GM23338 (cell line): Measurements from ENCODE around the gene FRA10AC1. TPM values are rescaled to one million over a fixed set of nuclear protein-coding genes. Genes with fewer than 3 reads are reported as not detected.

Source experiments
- ATAC-seq: fragments of 200-7000 bp; cut with Tn5 transposase; 3 replicates; pipeline ENCODE4 v1.9.1; 2020
- DNase-seq: peaks from one replicate; pipeline ENCODE4 v3.0.0-alpha.2; 2015; ENCODE audit warnings: low spot score
- H2AFZ ChIP-seq: fragments of 200-600 bp; sonication (generic); 2 replicates; pipeline ENCODE4 v1.8.0; 2016; ENCODE audit warnings: antibody characterized with exemption, mild to moderate bottlenecking, moderate library complexity
- H3F3A ChIP-seq: fragments of 200-600 bp; sonication (generic); replicated peaks from 2 replicates; pipeline ENCODE4 v1.8.0; 2017; ENCODE audit warnings: antibody characterized with exemption, mixed run types, low read depth
- H3K27ac ChIP-seq: fragments of 200-600 bp; sonication (generic); 2 replicates; pipeline ENCODE4 v1.6.1; 2016; ENCODE audit warnings: low read depth
- H3K27me3 ChIP-seq: fragments of 200-600 bp; sonication (generic); 2 replicates; pipeline ENCODE4 v1.8.0; 2016; ENCODE audit warnings: mild to moderate bottlenecking, mixed run types, moderate library complexity; ENCODE audit not compliant: insufficient read depth
- H3K36me3 ChIP-seq: fragments of 200-600 bp; sonication (generic); 2 replicates; pipeline ENCODE4 v1.8.0; 2016; ENCODE audit warnings: mild to moderate bottlenecking; ENCODE audit not compliant: insufficient read depth
- H3K4me1 ChIP-seq: fragments of 200-600 bp; sonication (generic); 2 replicates; pipeline ENCODE4 v1.8.0; 2016; ENCODE audit warnings: mild to moderate bottlenecking, moderate library complexity; ENCODE audit not compliant: insufficient read depth
- H3K4me2 ChIP-seq: fragments of 200-600 bp; sonication (generic); 2 replicates; pipeline ENCODE4 v1.7.1; 2017; ENCODE audit warnings: mixed run types
- H3K4me3 ChIP-seq: fragments of 200-600 bp; sonication (generic); 2 replicates; pipeline ENCODE4 v1.6.1; 2016; ENCODE audit warnings: mixed run types
- H3K79me2 ChIP-seq: fragments of 200-600 bp; sonication (generic); replicated peaks from 2 replicates; pipeline ENCODE4 v1.8.0; 2017; ENCODE audit warnings: mild to moderate bottlenecking; ENCODE audit not compliant: insufficient read depth
- H3K9me2 ChIP-seq: fragments of 200-600 bp; sonication (generic); 2 replicates; pipeline ENCODE4 v1.8.0; 2017; ENCODE audit not compliant: insufficient read depth
- H4K20me1 ChIP-seq: fragments of 200-600 bp; sonication (generic); replicated peaks from 2 replicates; pipeline ENCODE4 v1.8.0; 2017; ENCODE audit warnings: mild to moderate bottlenecking; ENCODE audit not compliant: insufficient read depth
- H3K27ac Mint-ChIP-seq: 2 replicates; pipeline ENCODE4 v1.8.0; 2020; ENCODE audit warnings: inconsistent platforms, mild to moderate bottlenecking, moderate library complexity, mixed read lengths
- H3K27me3 Mint-ChIP-seq: 3 replicates; pipeline ENCODE4 v1.8.0; 2022; ENCODE audit warnings: low read depth, mild to moderate bottlenecking, moderate library complexity, mixed read lengths, inconsistent platforms; ENCODE audit not compliant: insufficient read depth, poor library complexity
- H3K36me3 Mint-ChIP-seq: 3 replicates; pipeline ENCODE4 v1.8.0; 2021; ENCODE audit warnings: low read depth, mild to moderate bottlenecking, inconsistent platforms, moderate library complexity, mixed read lengths
- H3K4me1 Mint-ChIP-seq: 3 replicates; pipeline ENCODE4 v1.8.0; 2020; ENCODE audit warnings: mild to moderate bottlenecking, inconsistent platforms, mixed read lengths
- H3K4me3 Mint-ChIP-seq: 3 replicates; pipeline ENCODE4 v1.8.0; 2021; ENCODE audit warnings: moderate library complexity, mild to moderate bottlenecking, inconsistent platforms, mixed read lengths
- H3K9me3 Mint-ChIP-seq: 3 replicates; pipeline ENCODE4 v1.8.0; 2020; ENCODE audit warnings: moderate library complexity, mild to moderate bottlenecking, inconsistent platforms, mixed read lengths
- CREB1 ChIP-seq: fragments of 250-450 bp; sonication (Bioruptor Pico); IDR thresholded peaks from 2 replicates; pipeline ENCODE4 v1.5.0; 2020; ENCODE audit warnings: low read depth, mild to moderate bottlenecking, moderate library complexity
- CTCF ChIP-seq, 2 experiments: fragments of 200-600 bp in 1 of 2; sonication (generic) in 1 of 2; conservative IDR thresholded peaks; 2 replicates each; pipeline versions ENCODE4 v1.5.1 to v1.6.1; 2016 to 2017; ENCODE audit warnings: antibody characterized with exemption in 2 of 2, low read depth in 2 of 2, mild to moderate bottlenecking in 2 of 2, moderate library complexity in 1 of 2
- ETS1 ChIP-seq: IDR thresholded peaks from 2 replicates; pipeline ENCODE4 v1.6.1; 2016; ENCODE audit warnings: antibody characterized with exemption
- EZH2 ChIP-seq: fragments of 200-600 bp; sonication (generic); IDR thresholded peaks from one replicate; pipeline ENCODE4 v1.8.0; 2017; ENCODE audit warnings: antibody characterized with exemption, mild to moderate bottlenecking, low read depth; ENCODE audit not compliant: unreplicated experiment
- EZH2phosphoT487 ChIP-seq: fragments of 200-600 bp; sonication (generic); IDR thresholded peaks from one replicate; pipeline ENCODE4 v1.8.1; 2018; ENCODE audit warnings: antibody characterized with exemption; ENCODE audit not compliant: unreplicated experiment
- JUNB ChIP-seq: IDR thresholded peaks from one replicate; pipeline ENCODE4 v1.6.1; 2016; ENCODE audit warnings: antibody characterized with exemption; ENCODE audit not compliant: unreplicated experiment
- NANOG ChIP-seq: IDR thresholded peaks from 2 replicates; pipeline ENCODE4 v1.6.1; 2016; ENCODE audit warnings: antibody characterized with exemption, borderline replicate concordance
- STAT1 ChIP-seq: IDR thresholded peaks from one replicate; pipeline ENCODE4 v1.6.1; 2016; ENCODE audit warnings: antibody characterized with exemption; ENCODE audit not compliant: unreplicated experiment
- ZNF114 ChIP-seq: fragments of 250-450 bp; sonication (Bioruptor Pico); IDR thresholded peaks from 2 replicates; pipeline ENCODE4 v1.5.0; 2020; ENCODE audit warnings: mild to moderate bottlenecking, moderate library complexity
- polyA plus RNA-seq: library from polyadenylated mRNA; unstranded; fragments of >200 nt; fragmentation: Nextera tagmentation; extraction: Ambion mirVana; gene quantifications from 2 replicates; pipeline ENCODE4 v1.2.1, GENCODE V29; 2016
- total RNA-seq: library from RNA; depleted of rRNA; stranded (reverse); fragments of >200 nt; shearing (Covaris generic); gene quantifications from 2 replicates; pipeline ENCODE4 v1.2.3, GENCODE V29; 2014
- TF ChIP-seq, protein P1 (sequence below): IDR thresholded peaks from one replicate; pipeline ENCODE4 v1.6.1; 2018; ENCODE audit warnings: antibody characterized with exemption; ENCODE audit not compliant: unreplicated experiment

FRA10AC1 gene
- total and polyA plus RNA-seq, 2 experiments from 2014 or later = 35.4 to 51.5 TPM

- Histone ChIP-seq H3K4me2 (no peak overlapping the region), H3F3A (no peaks in the 10 kb centered on the region), H2AFZ (no peak overlapping the region), H3K27ac (no peak overlapping the region), H3K9me2 (no peaks in the 10 kb centered on the region), H4K20me1 (no peaks in the 10 kb centered on the region), H3K4me3 (no peak overlapping the region), H3K4me1 (peaks cover 9% of the 10 kb centered on the region), H3K27me3 (no peaks in the 10 kb centered on the region), H3K36me3 (no peaks in the 10 kb centered on the region), H3K79me2 (no peaks in the 10 kb centered on the region)
- H3K36me3 Mint-ChIP-seq = no peaks in the 10 kb centered on the region
- TF ChIP-seq EZH2 = no peak
- TF ChIP-seq CTCF (conservative IDR thresholded peaks at IDR 0.05; ENCODE audit: low read depth in 2 of 2) = no peak
- TF ChIP-seq, protein P1, sequence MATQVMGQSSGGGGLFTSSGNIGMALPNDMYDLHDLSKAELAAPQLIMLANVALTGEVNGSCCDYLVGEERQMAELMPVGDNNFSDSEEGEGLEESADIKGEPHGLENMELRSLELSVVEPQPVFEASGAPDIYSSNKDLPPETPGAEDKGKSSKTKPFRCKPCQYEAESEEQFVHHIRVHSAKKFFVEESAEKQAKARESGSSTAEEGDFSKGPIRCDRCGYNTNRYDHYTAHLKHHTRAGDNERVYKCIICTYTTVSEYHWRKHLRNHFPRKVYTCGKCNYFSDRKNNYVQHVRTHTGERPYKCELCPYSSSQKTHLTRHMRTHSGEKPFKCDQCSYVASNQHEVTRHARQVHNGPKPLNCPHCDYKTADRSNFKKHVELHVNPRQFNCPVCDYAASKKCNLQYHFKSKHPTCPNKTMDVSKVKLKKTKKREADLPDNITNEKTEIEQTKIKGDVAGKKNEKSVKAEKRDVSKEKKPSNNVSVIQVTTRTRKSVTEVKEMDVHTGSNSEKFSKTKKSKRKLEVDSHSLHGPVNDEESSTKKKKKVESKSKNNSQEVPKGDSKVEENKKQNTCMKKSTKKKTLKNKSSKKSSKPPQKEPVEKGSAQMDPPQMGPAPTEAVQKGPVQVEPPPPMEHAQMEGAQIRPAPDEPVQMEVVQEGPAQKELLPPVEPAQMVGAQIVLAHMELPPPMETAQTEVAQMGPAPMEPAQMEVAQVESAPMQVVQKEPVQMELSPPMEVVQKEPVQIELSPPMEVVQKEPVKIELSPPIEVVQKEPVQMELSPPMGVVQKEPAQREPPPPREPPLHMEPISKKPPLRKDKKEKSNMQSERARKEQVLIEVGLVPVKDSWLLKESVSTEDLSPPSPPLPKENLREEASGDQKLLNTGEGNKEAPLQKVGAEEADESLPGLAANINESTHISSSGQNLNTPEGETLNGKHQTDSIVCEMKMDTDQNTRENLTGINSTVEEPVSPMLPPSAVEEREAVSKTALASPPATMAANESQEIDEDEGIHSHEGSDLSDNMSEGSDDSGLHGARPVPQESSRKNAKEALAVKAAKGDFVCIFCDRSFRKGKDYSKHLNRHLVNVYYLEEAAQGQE = no peak
- no peak for TF ChIP-seq EZH2phosphoT487
- no peak for TF ChIP-seq STAT1
- H3K27ac Mint-ChIP-seq = no peak overlapping the region
- no peak for ATAC-seq
- H3K27me3 Mint-ChIP-seq = peaks cover 5% of the 10 kb centered on the region
- H3K4me1 Mint-ChIP-seq = peaks cover 14% of the 10 kb centered on the region
- DNase-seq = no peak
- H3K4me3 Mint-ChIP-seq = no peak overlapping the region
- no peaks in the 10 kb centered on the region for H3K9me3 Mint-ChIP-seq
Measured at GRCh38 chr10:93742633-93743349, 40.4 kb upstream of the FRA10AC1 start.

GRCh38 chr10:93741367-93741766 is 39.0 kb upstream of the FRA10AC1 start:
- no peak overlapping the region for H3K4me3 ChIP-seq
- H3K4me1 Mint-ChIP-seq = peaks cover 6% of the 10 kb centered on the region
- TF ChIP-seq CREB1 (CRISPR knock-in tag) (no peak), STAT1 (no peak), ZNF114 (CRISPR knock-in tag) (no peak), ETS1 (no peak), NANOG (no peak), JUNB (no peak), EZH2 (no peak)

More at GRCh38 chr10:93741367-93741766, 39.0 kb upstream of the FRA10AC1 start:
- H2AFZ ChIP-seq = no peak overlapping the region
- H3F3A ChIP-seq = no peaks in the 10 kb centered on the region
- no peak overlapping the region for H3K27ac Mint-ChIP-seq
- no peaks in the 10 kb centered on the region for H4K20me1 ChIP-seq
- H3K36me3 ChIP-seq = no peaks in the 10 kb centered on the region
- no peaks in the 10 kb centered on the region for H3K27me3 ChIP-seq
- no peak overlapping the region for H3K27ac ChIP-seq
- no peaks in the 10 kb centered on the region for H3K9me3 Mint-ChIP-seq
- peaks cover 6% of the 10 kb centered on the region for H3K27me3 Mint-ChIP-seq
- H3K9me2 ChIP-seq = no peaks in the 10 kb centered on the region
- ATAC-seq (no peak), DNase-seq (no peak)
- no peaks in the 10 kb centered on the region for H3K79me2 ChIP-seq
- no peak overlapping the region for H3K4me3 Mint-ChIP-seq
- H3K36me3 Mint-ChIP-seq = no peaks in the 10 kb centered on the region
- peaks cover under 1% of the 10 kb centered on the region for H3K4me1 ChIP-seq
- no peak overlapping the region for H3K4me2 ChIP-seq
